Peyer's patch (tissue), 4 donors: Measurements from ENCODE around the gene BCAS3. TPM values are rescaled to one million over a fixed set of nuclear protein-coding genes. Genes with fewer than 3 reads are reported as not detected.

Source experiments
- DNase-seq, 3 donors: peaks; one replicate each; pipeline ENCODE4 v3.0.0-alpha.2; 2017 to 2019
- H3K27ac ChIP-seq, 4 donors: fragments of 200-600 bp; sonication (generic); one replicate each; pipeline ENCODE4 v1.5.1; 2016 to 2019
- H3K27me3 ChIP-seq, 2 donors: fragments of 200-600 bp; sonication (generic); one replicate each; pipeline ENCODE4 v1.5.1; 2019
- H3K36me3 ChIP-seq, 3 donors: fragments of 200-600 bp; sonication (generic); one replicate each; pipeline ENCODE4 v1.5.1; 2016 to 2019
- H3K4me1 ChIP-seq, 4 donors: fragments of 200-600 bp; sonication (generic); one replicate each; pipeline ENCODE4 v1.5.1; 2016 to 2019
- H3K4me3 ChIP-seq, 4 donors: fragments of 200-600 bp; sonication (generic); 1 replicate in 3 of 4; 2 replicates in 1 of 4; pipeline ENCODE4 v1.5.1; 2016 to 2019; ENCODE audit warnings: mild to moderate bottlenecking in 1 of 4
- H3K9me3 ChIP-seq, 4 donors: fragments of 200-600 bp; sonication (generic); one replicate each; pipeline ENCODE4 v1.5.1; 2016 to 2019; ENCODE audit warnings: mild to moderate bottlenecking in 1 of 4
- CTCF ChIP-seq, 6 experiments: fragments of 450-650 bp in 4 of 6; fragments of 200-600 bp in 2 of 6; sonication (generic) in 1 of 6; IDR thresholded peaks; one replicate each; pipeline ENCODE4 v1.5.1; 2017 to 2019; ENCODE audit warnings: antibody characterized with exemption in 6 of 6, mild to moderate bottlenecking in 3 of 6, moderate library complexity in 1 of 6
- POLR2A ChIP-seq, 2 donors: fragments of 450-650 bp; IDR thresholded peaks; one replicate each; pipeline ENCODE4 v1.5.1; 2017; ENCODE audit warnings: antibody characterized with exemption in 2 of 2, mild to moderate bottlenecking in 2 of 2, moderate library complexity in 2 of 2
- total RNA-seq, 4 donors: library from RNA; depleted of rRNA; stranded (reverse); fragments of >200 nt; gene quantifications; one replicate each; pipeline ENCODE4 v1.1.0, GENCODE V29; 2016

BCAS3 gene
- total RNA-seq, 4 donors from 2014 or later, result 25.7 to 109 (median 57.1) TPM

- Histone ChIP-seq H3K9me3 (no peaks in the 10 kb centered on the region), H3K36me3 (no peaks in the 10 kb centered on the region), H3K4me1 (no peaks in the 10 kb centered on the region), H3K27me3 (no peaks in the 10 kb centered on the region), H3K27ac (no peak overlapping the region), H3K4me3 (no peak overlapping the region)
- no peak for DNase-seq
- TF ChIP-seq POLR2A (IDR thresholded peaks at IDR 0.05) (no peak), CTCF (IDR thresholded peaks at IDR 0.05) (no peak)
Measured at GRCh38 chr17:60832631-60833030, 155.0 kb downstream of the BCAS3 start.

DNA sequence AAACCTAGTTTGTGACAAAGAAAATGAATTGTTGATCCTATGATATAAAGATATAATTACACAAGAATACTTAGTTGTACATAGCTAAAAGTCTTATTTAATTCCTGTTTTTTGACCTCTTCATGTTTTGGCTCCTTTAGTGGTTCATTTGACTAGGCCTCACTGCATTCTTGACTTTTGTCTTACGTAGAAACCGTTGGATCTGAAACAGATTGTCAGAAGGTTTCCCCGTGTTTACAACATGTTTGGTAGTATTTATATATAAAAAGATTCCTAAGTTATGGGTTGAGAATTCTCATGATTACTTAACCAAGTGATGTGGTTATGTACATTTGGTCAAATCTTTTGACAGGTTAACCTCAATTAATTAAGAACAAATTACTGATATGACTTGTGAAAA is 162.8 kb downstream of the BCAS3 start:
- Histone ChIP-seq H3K36me3 (no peaks in the 10 kb centered on the region), H3K9me3 (no peaks in the 10 kb centered on the region), H3K27ac (no peak overlapping the region), H3K4me3 (no peak overlapping the region), H3K27me3 (no peaks in the 10 kb centered on the region), H3K4me1 (no peaks in the 10 kb centered on the region)
- TF ChIP-seq CTCF (IDR thresholded peaks at IDR 0.05) (no peak), POLR2A (IDR thresholded peaks at IDR 0.05) (no peak)
- no peak for DNase-seq

- Histone ChIP-seq H3K4me1 (no peaks in the 10 kb centered on the region), H3K9me3 (no peaks in the 10 kb centered on the region), H3K4me3 (no peak overlapping the region), H3K27ac (no peak overlapping the region), H3K36me3 (no peaks in the 10 kb centered on the region), H3K27me3 (no peaks in the 10 kb centered on the region)
- TF ChIP-seq POLR2A (IDR thresholded peaks at IDR 0.05), result no peak
- TF ChIP-seq CTCF (IDR thresholded peaks at IDR 0.05), result no peak
- DNase-seq, result no peak
Measured at GRCh38 chr17:60845012-60845411, 167.4 kb downstream of the BCAS3 start.

- Histone ChIP-seq H3K27ac (no peak overlapping the region), H3K36me3 (no peaks in the 10 kb centered on the region), H3K4me1 (no peaks in the 10 kb centered on the region), H3K27me3 (no peaks in the 10 kb centered on the region), H3K9me3 (no peaks in the 10 kb centered on the region), H3K4me3 (no peak overlapping the region)
- DNase-seq, result no peak
- TF ChIP-seq POLR2A (IDR thresholded peaks at IDR 0.05), result no peak
- no peak for TF ChIP-seq CTCF (IDR thresholded peaks at IDR 0.05)
Measured at GRCh38 chr17:60846175-60846574, 168.5 kb downstream of the BCAS3 start.

GRCh38 chr17:60851181-60851580 is 173.5 kb downstream of the BCAS3 start:
- Histone ChIP-seq H3K27ac (no peak overlapping the region), H3K4me3 (no peak overlapping the region), H3K9me3 (no peaks in the 10 kb centered on the region), H3K27me3 (no peaks in the 10 kb centered on the region), H3K36me3 (no peaks in the 10 kb centered on the region), H3K4me1 (no peaks in the 10 kb centered on the region)
- TF ChIP-seq POLR2A (IDR thresholded peaks at IDR 0.05) (no peak), CTCF (IDR thresholded peaks at IDR 0.05) (no peak)
- DNase-seq, result no peak

DNA sequence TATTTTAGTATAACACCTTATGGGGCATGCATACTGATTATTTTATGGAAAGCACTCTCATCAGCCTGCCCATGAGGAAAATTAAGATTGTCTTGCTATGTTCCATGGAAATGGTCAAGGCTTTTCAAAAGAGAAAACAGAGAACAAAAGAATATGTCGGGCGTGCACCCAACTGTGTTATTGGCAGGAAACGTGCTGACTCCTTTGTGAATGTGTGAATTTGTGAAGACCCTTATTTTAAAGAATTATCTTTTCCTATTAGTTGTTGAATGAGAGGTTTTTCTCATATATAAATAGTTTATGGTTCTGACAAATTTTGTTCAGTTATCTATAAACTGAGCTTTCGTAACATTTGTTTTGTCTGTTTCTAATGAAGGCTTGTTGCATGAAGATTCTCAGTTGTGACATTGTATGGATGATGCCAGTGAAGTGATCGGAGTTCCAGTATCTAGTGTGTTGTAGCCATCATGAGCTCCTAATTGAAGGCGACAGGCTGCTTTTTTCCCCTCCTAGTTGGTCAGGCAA is 180.0 kb downstream of the BCAS3 start:
- Histone ChIP-seq H3K4me3 (no peak overlapping the region), H3K27me3 (no peaks in the 10 kb centered on the region), H3K27ac (no peak overlapping the region), H3K36me3 (no peaks in the 10 kb centered on the region), H3K9me3 (no peaks in the 10 kb centered on the region), H3K4me1 (no peaks in the 10 kb centered on the region)
- TF ChIP-seq POLR2A (IDR thresholded peaks at IDR 0.05), result no peak
- no peak for DNase-seq
